Neutrophil (primary cell): ENCODE measurements around the gene MEIS2.

Experiments used
- H3K27ac ChIP-seq: fragments of 200-600 bp; sonication (generic); 2 replicates; pipeline ENCODE4 v1.5.1; 2016; ENCODE audit warnings: mild to moderate bottlenecking, moderate library complexity
- H3K27me3 ChIP-seq: fragments of 200-600 bp; sonication (generic); 2 replicates; pipeline ENCODE4 v1.6.0; 2016; ENCODE audit warnings: mild to moderate bottlenecking
- H3K36me3 ChIP-seq: fragments of 200-600 bp; sonication (generic); 2 replicates; pipeline ENCODE4 v1.5.1; 2017
- H3K4me1 ChIP-seq, 2 experiments: fragments of 200-600 bp in 1 of 2; sonication (generic) in 1 of 2; 1 replicate in 1 of 2; 2 replicates in 1 of 2; pipeline versions ENCODE4 v1.5.1 to v1.6.1; 2013 to 2016; ENCODE audit warnings: low read depth in 1 of 2, low read length in 1 of 2, mild to moderate bottlenecking in 1 of 2, moderate library complexity in 1 of 2; ENCODE audit not compliant: control insufficient read depth in 1 of 2, insufficient read depth in 1 of 2
- H3K4me3 ChIP-seq, 2 experiments: fragments of 200-600 bp in 1 of 2; sonication (generic) in 1 of 2; 1 replicate in 1 of 2; 2 replicates in 1 of 2; pipeline ENCODE4 v1.5.1; 2013 to 2016; ENCODE audit warnings: low read depth in 1 of 2, low read length in 1 of 2, mild to moderate bottlenecking in 1 of 2, moderate library complexity in 1 of 2
- H3K9me3 ChIP-seq: fragments of 200-600 bp; sonication (generic); 2 replicates; pipeline ENCODE4 v1.5.1; 2016
- TF ChIP-seq, protein P1 (sequence below): fragments of 200-600 bp; sonication (generic); IDR thresholded peaks from 2 replicates; pipeline ENCODE4 v1.5.1; 2016; ENCODE audit warnings: antibody characterized with exemption

Gene MEIS2

DNA sequence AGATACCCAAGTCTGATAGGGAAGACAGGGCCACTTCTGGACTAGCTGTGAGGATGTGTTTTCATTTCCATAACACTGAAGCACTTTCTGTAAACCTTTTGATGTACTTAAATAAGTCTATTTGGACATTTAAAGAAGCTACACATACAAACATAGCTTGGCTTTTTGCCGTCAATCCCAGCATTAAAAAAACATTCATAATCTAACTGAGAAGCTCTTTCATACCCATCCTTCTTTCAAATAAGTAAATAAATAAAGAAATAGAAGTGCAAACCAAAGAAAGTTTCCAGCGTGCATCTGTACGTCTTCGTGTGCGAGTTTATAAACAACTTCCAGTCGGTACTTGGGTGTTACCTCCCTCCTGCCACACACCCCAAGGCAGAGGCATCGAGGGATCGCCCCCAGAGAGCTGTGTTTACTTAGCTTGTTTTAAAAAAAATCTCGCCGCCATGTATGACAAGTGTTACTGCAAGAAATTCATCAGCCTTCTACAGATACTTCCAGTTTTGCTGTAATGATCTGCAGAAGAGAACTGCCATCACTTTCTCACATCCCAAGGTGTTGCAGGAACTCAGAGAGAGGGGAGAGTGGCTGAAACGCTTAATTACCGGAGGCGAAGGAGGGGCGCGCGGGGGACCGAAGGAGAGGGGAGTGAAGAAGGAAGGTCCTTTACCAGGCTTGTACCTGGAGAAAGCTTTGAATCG lies 9.0 kb upstream of the MEIS2 start:
- TF ChIP-seq, protein P1, sequence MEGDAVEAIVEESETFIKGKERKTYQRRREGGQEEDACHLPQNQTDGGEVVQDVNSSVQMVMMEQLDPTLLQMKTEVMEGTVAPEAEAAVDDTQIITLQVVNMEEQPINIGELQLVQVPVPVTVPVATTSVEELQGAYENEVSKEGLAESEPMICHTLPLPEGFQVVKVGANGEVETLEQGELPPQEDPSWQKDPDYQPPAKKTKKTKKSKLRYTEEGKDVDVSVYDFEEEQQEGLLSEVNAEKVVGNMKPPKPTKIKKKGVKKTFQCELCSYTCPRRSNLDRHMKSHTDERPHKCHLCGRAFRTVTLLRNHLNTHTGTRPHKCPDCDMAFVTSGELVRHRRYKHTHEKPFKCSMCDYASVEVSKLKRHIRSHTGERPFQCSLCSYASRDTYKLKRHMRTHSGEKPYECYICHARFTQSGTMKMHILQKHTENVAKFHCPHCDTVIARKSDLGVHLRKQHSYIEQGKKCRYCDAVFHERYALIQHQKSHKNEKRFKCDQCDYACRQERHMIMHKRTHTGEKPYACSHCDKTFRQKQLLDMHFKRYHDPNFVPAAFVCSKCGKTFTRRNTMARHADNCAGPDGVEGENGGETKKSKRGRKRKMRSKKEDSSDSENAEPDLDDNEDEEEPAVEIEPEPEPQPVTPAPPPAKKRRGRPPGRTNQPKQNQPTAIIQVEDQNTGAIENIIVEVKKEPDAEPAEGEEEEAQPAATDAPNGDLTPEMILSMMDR, result no peak
- peaks cover 100% of the 10 kb centered on the region for H3K27me3 ChIP-seq
- no peak overlapping the region for H3K27ac ChIP-seq
- H3K4me3 ChIP-seq, result no peak overlapping the region
- H3K36me3 ChIP-seq, result no peaks in the 10 kb centered on the region
- H3K9me3 ChIP-seq, result no peaks in the 10 kb centered on the region
- peaks cover 0 to 4% of the 10 kb centered on the region in 2 experiments for H3K4me1 ChIP-seq

DNA sequence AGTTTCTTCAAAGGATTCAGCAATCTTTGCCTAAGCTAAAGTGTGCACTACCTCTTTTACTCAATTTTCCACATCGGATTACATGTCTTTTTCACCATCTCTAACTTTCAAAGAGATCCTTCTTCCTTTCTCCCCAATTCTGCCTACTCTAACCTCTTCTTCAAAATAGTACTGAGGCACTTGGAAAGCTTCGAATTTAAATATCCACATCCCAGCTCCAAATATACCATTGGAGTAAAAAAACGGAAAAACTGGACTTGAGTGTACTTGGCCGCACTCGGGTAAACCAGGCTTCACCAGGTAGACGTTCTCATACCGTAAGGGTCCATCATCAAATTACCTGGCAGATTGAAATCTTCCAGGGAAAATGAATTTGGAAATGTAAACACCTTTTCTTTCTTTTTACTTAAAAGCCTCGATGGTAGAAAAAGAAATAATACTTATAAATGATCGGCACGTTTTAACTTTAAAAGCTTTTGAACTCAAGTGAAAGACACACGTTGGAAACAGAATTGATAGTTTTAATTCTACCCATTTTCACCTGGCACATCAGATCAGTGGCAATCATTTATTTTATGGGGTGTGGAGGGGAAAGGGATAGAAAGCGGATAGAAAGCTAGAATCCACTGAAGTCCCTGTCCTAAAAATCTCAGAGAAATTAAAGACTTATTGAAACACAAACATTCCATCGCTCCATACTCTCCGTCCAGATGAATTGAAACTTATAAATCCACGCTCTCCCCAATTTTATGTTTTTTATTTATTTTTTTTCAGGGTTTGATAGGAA lies 8.2 kb upstream of the MEIS2 start:
- no peak overlapping the region for H3K27ac ChIP-seq
- no peaks in the 10 kb centered on the region for H3K9me3 ChIP-seq
- no peaks in the 10 kb centered on the region for H3K36me3 ChIP-seq
- TF ChIP-seq, protein P1, result no peak
- H3K27me3 ChIP-seq, result peaks cover 100% of the 10 kb centered on the region
- peaks cover 0 to 4% of the 10 kb centered on the region in 2 experiments for H3K4me1 ChIP-seq
- no peak overlapping the region for H3K4me3 ChIP-seq

DNA sequence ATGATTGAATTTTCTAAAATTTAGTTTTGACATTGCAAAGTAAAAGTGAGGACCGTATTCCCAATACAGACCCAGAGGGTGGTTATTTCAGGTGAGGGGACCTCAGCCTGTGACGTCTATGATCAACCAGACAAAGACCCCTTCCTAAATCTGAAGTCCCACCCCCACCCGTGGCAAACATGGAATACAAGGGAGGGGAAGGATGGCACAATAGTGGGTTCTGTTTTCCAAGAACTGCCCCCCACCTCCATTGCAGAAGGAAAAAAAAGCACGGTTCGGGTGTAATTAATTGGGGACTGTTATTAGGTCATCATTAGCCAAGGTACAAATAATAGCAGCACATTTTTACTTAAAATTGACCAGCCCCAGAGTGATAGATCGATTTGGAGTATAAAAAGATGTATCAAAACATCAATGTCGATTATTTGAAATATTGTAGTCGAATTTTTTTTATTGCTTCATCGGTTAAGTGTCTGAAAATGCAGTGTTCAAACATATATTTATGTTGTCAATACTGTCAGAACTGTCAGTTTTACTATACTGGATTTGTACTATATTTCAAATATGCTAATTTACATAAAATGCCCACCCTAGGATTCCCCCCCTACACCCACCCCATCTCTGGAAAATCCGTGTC lies 7.5 kb upstream of the MEIS2 start:
- TF ChIP-seq, protein P1, result no peak
- Histone ChIP-seq H3K4me3 (no peak overlapping the region), H3K27ac (no peak overlapping the region), H3K27me3 (peaks cover 100% of the 10 kb centered on the region), H3K36me3 (no peaks in the 10 kb centered on the region), H3K4me1 (peaks cover 0 to 4% of the 10 kb centered on the region in 2 experiments), H3K9me3 (no peaks in the 10 kb centered on the region)

DNA sequence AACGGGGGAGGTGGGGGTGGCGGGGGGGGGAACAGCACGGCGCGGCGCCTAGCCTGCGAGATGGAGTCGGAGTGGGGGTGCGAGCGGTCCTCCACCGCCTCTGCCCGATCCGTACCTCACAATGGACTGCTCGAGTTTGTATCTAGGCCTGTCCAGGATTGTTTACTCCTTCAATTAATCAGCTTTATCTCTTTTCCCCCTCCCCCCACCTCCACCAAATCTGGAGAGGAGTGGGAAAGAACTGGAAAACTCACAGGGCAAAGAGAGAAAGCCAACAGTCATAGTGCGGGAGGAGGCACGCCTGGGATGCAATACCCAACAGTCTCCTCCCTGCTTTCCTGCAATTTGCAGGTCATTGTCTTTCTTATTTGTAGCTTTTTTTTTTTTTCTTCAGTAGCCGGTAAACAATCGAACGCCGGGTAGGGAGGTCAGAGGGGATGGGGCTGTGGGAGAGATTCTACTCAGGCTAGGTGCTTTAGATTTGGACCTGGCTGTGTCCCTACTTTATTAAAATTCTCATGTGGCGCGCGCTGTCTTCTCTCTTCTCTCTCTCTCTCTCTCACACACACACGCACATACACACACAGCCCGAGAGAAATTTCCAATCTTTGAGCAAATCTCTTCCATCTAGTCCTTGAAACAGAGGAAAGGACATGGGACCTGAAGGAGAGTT lies 6.9 kb upstream of the MEIS2 start:
- TF ChIP-seq, protein P1, result no peak
- H3K4me3 ChIP-seq, result no peak overlapping the region

DNA sequence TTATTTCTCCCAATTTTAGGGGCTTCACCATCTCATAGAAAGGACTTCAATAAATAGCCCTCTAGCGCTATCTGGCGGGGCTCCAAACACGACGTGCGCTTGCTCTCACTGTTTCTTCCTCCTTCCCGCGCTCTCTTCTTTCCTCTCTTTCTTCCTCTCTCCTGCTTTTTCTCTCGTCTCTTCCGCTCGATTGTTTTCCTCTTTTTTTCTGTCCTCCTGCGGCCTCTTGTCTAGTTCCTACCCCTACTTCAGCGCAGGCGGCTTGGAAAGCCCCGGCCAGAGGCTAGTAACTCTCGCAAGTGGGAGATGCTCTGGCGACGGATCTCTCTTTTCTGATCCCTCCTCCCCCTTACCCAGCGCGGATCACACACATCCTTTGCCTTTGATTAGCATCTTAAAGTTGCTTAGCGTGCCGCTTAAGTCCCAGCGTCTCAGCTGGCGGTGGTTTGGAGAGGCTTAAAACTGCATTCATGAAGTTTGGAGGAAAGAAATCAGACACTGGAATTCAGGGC lies 6.2 kb upstream of the MEIS2 start:
- Histone ChIP-seq H3K4me3 (no peak overlapping the region), H3K4me1 (peaks cover 3 to 12% of the 10 kb centered on the region in 2 experiments), H3K27me3 (peaks cover 100% of the 10 kb centered on the region), H3K9me3 (no peaks in the 10 kb centered on the region), H3K27ac (no peak overlapping the region), H3K36me3 (no peaks in the 10 kb centered on the region)
- TF ChIP-seq, protein P1, result no peak

More for the DNA sequence above, 6.9 kb upstream of the MEIS2 start:
- H3K36me3 ChIP-seq, result no peaks in the 10 kb centered on the region
- no peak overlapping the region for H3K27ac ChIP-seq
- peaks cover 0 to 5% of the 10 kb centered on the region in 2 experiments for H3K4me1 ChIP-seq
- no peaks in the 10 kb centered on the region for H3K9me3 ChIP-seq
- peaks cover 100% of the 10 kb centered on the region for H3K27me3 ChIP-seq
